KMS-11 (cell line): Measurements from ENCODE around the gene TPSB2.

Experiments used
- H2AFZ ChIP-seq: fragments of 200-600 bp; sonication (generic); 2 replicates; pipeline ENCODE4 v1.6.1; 2016; ENCODE audit warnings: antibody characterized with exemption, mixed run types, low read depth
- H3K27ac ChIP-seq: fragments of 200-600 bp; sonication (generic); 2 replicates; pipeline ENCODE4 v1.6.1; 2016; ENCODE audit warnings: mild to moderate bottlenecking, mixed run types
- H3K27me3 ChIP-seq: fragments of 200-600 bp; sonication (generic); 2 replicates; pipeline ENCODE4 v1.6.1; 2017; ENCODE audit warnings: mild to moderate bottlenecking, low read depth, mixed run types, moderate library complexity; ENCODE audit not compliant: insufficient read depth
- H3K36me3 ChIP-seq: fragments of 200-600 bp; sonication (generic); 2 replicates; pipeline ENCODE4 v1.6.1; 2017; ENCODE audit warnings: mild to moderate bottlenecking, mixed run types; ENCODE audit not compliant: insufficient read depth
- H3K4me1 ChIP-seq: fragments of 200-600 bp; sonication (generic); 2 replicates; pipeline ENCODE4 v1.6.1; 2016; ENCODE audit warnings: mild to moderate bottlenecking, low read depth, mixed run types; ENCODE audit not compliant: poor library complexity, severe bottlenecking
- H3K4me2 ChIP-seq: fragments of 200-600 bp; sonication (generic); 2 replicates; pipeline ENCODE4 v1.7.0; 2016; ENCODE audit warnings: mild to moderate bottlenecking, mixed run types
- H3K4me3 ChIP-seq: fragments of 200-600 bp; sonication (generic); IDR thresholded peaks from 2 replicates; pipeline ENCODE4 v1.6.1; 2017; ENCODE audit warnings: low read depth, low read length, mixed read lengths; ENCODE audit not compliant: insufficient read depth
- H3K79me2 ChIP-seq: fragments of 200-600 bp; sonication (generic); 2 replicates; pipeline ENCODE4 v1.6.1; 2016; ENCODE audit warnings: low read depth, mixed run types; ENCODE audit not compliant: insufficient read depth
- H3K9ac ChIP-seq: fragments of 200-600 bp; sonication (generic); 2 replicates; pipeline ENCODE4 v1.6.1; 2016; ENCODE audit warnings: mild to moderate bottlenecking, mixed run types
- H4K20me1 ChIP-seq: fragments of 200-600 bp; sonication (generic); 2 replicates; pipeline ENCODE4 v1.6.1; 2016; ENCODE audit warnings: mild to moderate bottlenecking, mixed run types; ENCODE audit not compliant: insufficient read depth
- CTCF ChIP-seq: fragments of 200-600 bp; sonication (generic); conservative IDR thresholded peaks from 2 replicates; pipeline ENCODE4 v1.6.1; 2017; ENCODE audit warnings: low read depth, mild to moderate bottlenecking, antibody characterized with exemption, low read length, moderate library complexity, mixed read lengths

TPSB2 gene

GRCh38 chr16:1182950-1183907, 46.8 kb downstream of the TPSB2 start:
- Histone ChIP-seq H4K20me1 (no peaks in the 10 kb centered on the region), H3K4me3 (no peak overlapping the region), H3K36me3 (no peaks in the 10 kb centered on the region), H3K4me2 (no peak overlapping the region), H2AFZ (no peak overlapping the region), H3K9ac (no peak overlapping the region), H3K27ac (no peak overlapping the region), H3K4me1 (no peaks in the 10 kb centered on the region), H3K27me3 (peaks cover 78% of the 10 kb centered on the region), H3K79me2 (no peaks in the 10 kb centered on the region)
- TF ChIP-seq CTCF, result no peak

DNA sequence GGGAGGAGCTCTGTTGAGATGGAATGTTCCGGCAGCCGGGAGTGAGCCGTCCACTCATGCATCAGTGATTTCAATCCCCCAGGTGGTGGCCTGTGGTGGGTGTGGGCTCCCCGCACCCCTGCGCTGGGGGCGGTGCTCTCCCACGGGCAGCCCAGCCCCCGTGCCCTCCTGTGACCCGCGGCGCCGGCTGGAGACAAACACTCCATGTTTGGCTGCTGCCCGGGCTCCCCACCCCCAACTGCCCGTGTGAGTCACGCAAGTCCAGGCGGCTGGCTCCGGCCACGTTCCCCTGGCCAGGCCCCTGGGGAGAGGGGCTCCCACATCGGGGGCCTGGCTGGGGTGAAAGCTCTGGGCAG, 47.7 kb downstream of the TPSB2 start:
- H3K4me3 ChIP-seq, result no peak overlapping the region
- peaks cover 77% of the 10 kb centered on the region for H3K27me3 ChIP-seq
- no peak overlapping the region for H2AFZ ChIP-seq
- H3K79me2 ChIP-seq, result no peaks in the 10 kb centered on the region
- H4K20me1 ChIP-seq, result no peaks in the 10 kb centered on the region
- no peaks in the 10 kb centered on the region for H3K4me1 ChIP-seq
- H3K36me3 ChIP-seq, result no peaks in the 10 kb centered on the region
- TF ChIP-seq CTCF, result no peak
- no peak overlapping the region for H3K4me2 ChIP-seq
- no peak overlapping the region for H3K9ac ChIP-seq
- H3K27ac ChIP-seq, result no peak overlapping the region

DNA sequence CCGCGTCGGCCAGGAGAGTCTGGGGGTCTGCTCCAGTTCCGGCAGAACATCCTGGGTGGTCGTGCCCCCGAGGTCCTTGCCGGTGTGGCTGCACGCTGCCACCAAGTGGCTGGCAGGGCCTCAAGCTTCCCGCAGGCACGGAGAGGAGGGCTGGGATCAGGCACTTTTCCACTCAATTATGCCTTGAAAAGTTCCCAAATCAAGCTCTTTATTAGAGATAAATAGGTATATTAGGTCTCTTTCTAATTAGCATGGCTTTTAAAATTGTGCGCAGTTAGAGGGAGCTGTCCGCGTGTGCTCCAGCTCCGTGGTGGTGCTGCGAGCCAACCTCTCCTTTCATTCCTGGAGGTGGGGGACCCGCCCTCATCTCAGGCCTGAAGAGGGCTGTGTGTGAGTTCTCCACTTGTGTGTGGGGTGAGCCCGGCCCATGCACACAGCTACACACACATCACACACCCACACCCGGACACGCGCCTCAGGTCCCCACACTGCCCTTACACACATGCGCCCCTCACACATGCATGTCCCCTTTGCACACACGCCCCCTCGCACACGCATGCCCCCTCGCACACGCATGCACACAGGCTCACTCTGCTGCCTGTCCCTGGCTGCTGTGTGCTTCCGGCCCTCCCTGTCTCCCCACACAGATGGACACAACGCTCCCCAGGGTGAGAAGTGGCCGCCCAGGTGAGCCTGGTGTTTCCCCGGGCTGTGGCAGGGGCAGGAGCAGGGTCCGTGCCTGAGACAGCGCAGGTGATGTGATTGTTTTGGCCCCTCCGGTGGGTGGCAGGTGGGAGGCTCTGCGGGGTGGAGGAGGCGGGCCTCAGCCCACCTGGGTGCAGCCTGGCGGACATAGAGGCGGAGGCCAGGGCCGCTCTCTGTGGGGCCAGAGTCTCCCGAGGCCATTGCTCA, 48.3 kb downstream of the TPSB2 start:
- H3K9ac ChIP-seq, result no peak overlapping the region
- H3K36me3 ChIP-seq, result no peaks in the 10 kb centered on the region
- no peaks in the 10 kb centered on the region for H3K4me1 ChIP-seq
- H4K20me1 ChIP-seq, result no peaks in the 10 kb centered on the region
- no peak overlapping the region for H2AFZ ChIP-seq
- peaks cover 81% of the 10 kb centered on the region for H3K27me3 ChIP-seq
- H3K4me2 ChIP-seq, result no peak overlapping the region
- TF ChIP-seq CTCF, result no peak
- H3K4me3 ChIP-seq, result no peak overlapping the region
- H3K79me2 ChIP-seq, result no peaks in the 10 kb centered on the region
- H3K27ac ChIP-seq, result no peak overlapping the region

DNA sequence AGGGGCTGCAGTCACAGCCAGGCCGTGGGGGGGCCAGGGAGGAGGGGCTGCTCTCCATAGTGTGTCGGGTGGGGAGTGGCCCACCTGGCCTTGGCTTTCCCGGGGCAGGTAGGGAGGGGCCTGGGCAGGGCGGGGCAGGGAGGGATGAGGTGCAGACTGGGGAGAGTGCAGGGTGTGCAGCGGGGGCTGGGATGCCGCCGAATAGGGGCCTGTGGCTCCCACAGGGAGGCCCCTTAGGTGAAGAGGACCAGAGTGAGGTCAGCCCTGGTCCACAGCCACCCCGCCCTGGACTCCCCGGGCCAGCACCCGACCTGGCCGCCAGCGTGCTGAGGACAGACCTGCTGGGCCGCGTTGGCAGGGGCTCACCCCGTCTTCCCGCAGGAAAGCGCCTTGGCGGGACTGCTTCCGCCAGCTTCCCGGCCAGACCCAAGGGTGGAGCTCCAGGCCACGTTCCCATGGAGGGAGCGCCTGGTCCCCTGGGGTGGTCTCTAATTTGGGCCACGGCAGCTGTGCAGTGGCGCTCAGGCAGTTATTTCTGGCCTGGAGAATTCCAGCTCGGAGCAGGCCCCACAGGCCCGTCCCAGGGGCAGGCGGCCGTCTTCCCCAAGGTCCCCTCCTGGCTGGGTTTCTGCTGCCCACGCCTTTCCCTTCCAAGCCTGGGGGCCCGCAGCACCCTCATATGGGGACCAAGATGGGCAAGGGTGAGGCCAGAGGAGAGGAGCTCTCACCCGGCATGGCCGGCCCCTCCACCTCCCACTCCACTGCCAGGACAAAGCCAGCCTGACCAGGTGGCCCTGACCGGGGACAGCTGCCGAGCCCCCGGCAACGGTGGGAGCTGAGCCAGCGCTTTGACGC, 49.2 kb downstream of the TPSB2 start:
- Histone ChIP-seq H3K36me3 (no peaks in the 10 kb centered on the region), H4K20me1 (no peaks in the 10 kb centered on the region), H3K4me3 (no peak overlapping the region), H3K79me2 (no peaks in the 10 kb centered on the region), H2AFZ (no peak overlapping the region), H3K4me1 (no peaks in the 10 kb centered on the region), H3K9ac (no peak overlapping the region), H3K27me3 (peaks cover 90% of the 10 kb centered on the region), H3K4me2 (no peak overlapping the region), H3K27ac (no peak overlapping the region)
- no peak for TF ChIP-seq CTCF
